Measurements from ENCODE around the gene PMEPA1. TPM values are rescaled to one million over a fixed set of nuclear protein-coding genes. Genes with fewer than 3 reads are reported as not detected.
A peak's percentile ranks its signal among the peaks of the same experiment; 100 is the strongest.

The PMEPA1 gene
- total RNA-seq, 6 donors from 2014 or later, result 2.1 to 60.9 (median 17.6) TPM

DNA sequence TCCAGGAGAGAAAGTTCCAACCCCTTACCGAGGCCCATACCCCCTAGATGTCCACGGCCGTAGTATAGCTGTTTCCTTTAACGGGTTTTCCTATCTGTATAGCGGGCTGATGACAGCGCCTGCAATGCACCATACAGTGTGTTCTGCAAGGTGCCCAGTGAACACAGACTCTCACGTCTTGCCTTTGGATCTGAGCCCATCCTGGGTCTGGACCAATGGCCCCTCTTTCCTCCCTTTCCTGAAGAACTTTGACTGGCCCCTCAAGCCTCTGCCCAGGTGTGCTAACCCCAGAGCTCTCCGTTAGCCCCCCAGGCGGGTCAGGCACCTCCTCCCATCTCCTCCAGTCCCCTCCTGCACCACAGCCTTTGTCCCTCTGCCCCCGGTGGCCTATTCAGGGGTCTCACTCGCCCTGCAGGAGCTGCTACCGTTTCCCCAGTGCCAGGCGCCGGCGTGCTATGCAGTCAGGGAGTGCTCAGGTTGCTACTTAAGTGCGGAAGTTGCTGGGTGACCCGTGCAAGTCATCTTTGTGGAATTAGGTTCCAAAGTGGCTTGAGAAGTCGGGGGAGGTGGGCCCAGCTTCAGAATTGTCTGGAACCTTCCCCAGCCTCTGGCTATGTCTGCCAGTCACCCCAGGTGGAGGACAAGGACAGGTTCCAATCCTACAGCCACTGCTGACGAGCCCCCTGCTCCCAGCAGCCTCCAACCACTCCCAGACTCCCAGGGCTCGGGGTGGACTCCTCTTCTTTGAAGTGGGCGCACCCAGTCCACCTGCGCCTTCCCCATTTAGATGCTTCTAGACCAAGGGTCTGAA lies 54.6 kb downstream of the PMEPA1 start:
- no peak overlapping the region for H3K27ac ChIP-seq
- no peaks in the 10 kb centered on the region for H3K27me3 ChIP-seq
- ATAC-seq (ENCODE audit: low FRiP score in 2 of 2) (no peak), DNase-seq (peak; percentile 18 to 66)
- peaks cover 0 to 51% (median 31%) of the 10 kb centered on the region in 4 donors for H3K36me3 ChIP-seq
- peaks cover 0 to 15% (median 5%) of the 10 kb centered on the region in 4 donors for H3K4me1 ChIP-seq
- no peaks in the 10 kb centered on the region for H3K9me3 ChIP-seq
- 89% methylated on average over 22 of the region's 22 CpGs for WGBS, 2 donors
- H3K4me3 ChIP-seq, result no peak overlapping the region
- TF ChIP-seq EP300 (IDR thresholded peaks at IDR 0.05) (no peak), POLR2AphosphoS5 (IDR thresholded peaks at IDR 0.05) (no peak), CTCF (IDR thresholded peaks at IDR 0.05) (no peak), POLR2A (IDR thresholded peaks at IDR 0.05) (no peak)

- Histone ChIP-seq H3K27me3 (no peaks in the 10 kb centered on the region), H3K4me1 (peaks cover 0 to 15% (median 5%) of the 10 kb centered on the region in 4 donors), H3K9me3 (no peaks in the 10 kb centered on the region), H3K36me3 (peaks cover 0 to 58% (median 31%) of the 10 kb centered on the region in 4 donors), H3K27ac (no peak overlapping the region), H3K4me3 (no peak overlapping the region)
- ATAC-seq (ENCODE audit: low FRiP score in 2 of 2), result peak; percentile 74
- 40 to 43% methylated on average over 12 of the region's 12 CpGs for WGBS, 2 donors
- no peak for TF ChIP-seq EP300 (IDR thresholded peaks at IDR 0.05)
- TF ChIP-seq CTCF (IDR thresholded peaks at IDR 0.05), result peak; percentile 89 to 93 (median 90)
- DNase-seq, result peak in 1 of 2 donors; percentile 54
These were observed 55.3 kb downstream of the PMEPA1 start for GRCh38 chr20:57654363-57654997.

DNA sequence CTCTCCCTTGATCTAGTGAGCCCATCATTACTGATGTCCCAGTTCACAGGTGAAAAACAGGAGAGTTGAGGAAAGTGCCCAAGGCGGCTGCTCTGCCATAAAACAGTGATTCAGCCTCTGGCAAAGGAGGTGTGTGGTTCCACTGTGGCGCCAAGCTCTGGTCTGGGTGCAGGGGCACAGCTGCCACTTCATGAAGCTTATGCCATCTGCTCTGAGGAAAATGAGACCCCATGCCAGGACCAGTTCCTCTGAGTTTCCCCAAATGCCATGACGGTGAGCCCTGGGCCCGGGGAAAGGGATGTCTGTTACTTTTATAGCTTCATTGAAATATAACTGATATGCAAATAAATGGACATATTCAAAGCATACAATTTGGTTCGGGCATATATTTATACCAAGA lies 55.9 kb downstream of the PMEPA1 start:
- peaks cover 0 to 15% (median 5%) of the 10 kb centered on the region in 4 donors for H3K4me1 ChIP-seq
- no peaks in the 10 kb centered on the region for H3K9me3 ChIP-seq
- no peaks in the 10 kb centered on the region for H3K27me3 ChIP-seq
- TF ChIP-seq POLR2A (IDR thresholded peaks at IDR 0.05) (no peak), EP300 (IDR thresholded peaks at IDR 0.05) (no peak), CTCF (IDR thresholded peaks at IDR 0.05) (no peak), POLR2AphosphoS5 (IDR thresholded peaks at IDR 0.05) (no peak)
- ATAC-seq (ENCODE audit: low FRiP score in 2 of 2) (no peak), DNase-seq (no peak)
- H3K4me3 ChIP-seq, result no peak overlapping the region
- H3K36me3 ChIP-seq, result peaks cover 0 to 56% (median 25%) of the 10 kb centered on the region in 4 donors
- WGBS, 2 donors, result 58 to 73% methylated on average over 5 of the region's 5 CpGs
- no peak overlapping the region for H3K27ac ChIP-seq

GRCh38 chr20:57653546-57653900 lies 56.3 kb downstream of the PMEPA1 start:
- Histone ChIP-seq H3K36me3 (peaks cover 0 to 53% (median 22%) of the 10 kb centered on the region in 4 donors), H3K27me3 (no peaks in the 10 kb centered on the region), H3K27ac (no peak overlapping the region), H3K4me1 (peaks cover 0 to 15% (median 5%) of the 10 kb centered on the region in 4 donors), H3K9me3 (no peaks in the 10 kb centered on the region), H3K4me3 (no peak overlapping the region)
- 92 to 99% methylated on average over 6 to 8 of the region's 8 CpGs for whole genome bisulfite sequencing, 2 donors
- TF ChIP-seq CTCF (IDR thresholded peaks at IDR 0.05), result no peak
- no peak for TF ChIP-seq EP300 (IDR thresholded peaks at IDR 0.05)
- no peak for TF ChIP-seq POLR2A (IDR thresholded peaks at IDR 0.05)
- TF ChIP-seq POLR2AphosphoS5 (IDR thresholded peaks at IDR 0.05), result no peak
- ATAC-seq (ENCODE audit: low FRiP score in 2 of 2) (no peak), DNase-seq (peak; percentile 19 to 61)
